Sigmoid colon (tissue), 7 donors: ENCODE data around the gene TCF7L1. TPM values are rescaled to one million over a fixed set of nuclear protein-coding genes. Genes with fewer than 3 reads are reported as not detected.

ENCODE experiments used
- DNase-seq: peaks from one replicate; pipeline ENCODE4 v3.0.0-alpha.2; 2019
- H3K27ac ChIP-seq, 4 donors: fragments of 200-600 bp; sonication (generic); one replicate each; pipeline ENCODE4 v1.5.1; 2016 to 2019; ENCODE audit warnings: mild to moderate bottlenecking in 1 of 4
- H3K27me3 ChIP-seq, 3 donors: fragments of 200-600 bp; sonication (generic); one replicate each; pipeline ENCODE4 v1.5.1; 2019; ENCODE audit warnings: mild to moderate bottlenecking in 1 of 3
- H3K36me3 ChIP-seq, 4 donors: fragments of 200-600 bp; sonication (generic); one replicate each; pipeline ENCODE4 v1.5.1; 2016 to 2019
- H3K4me1 ChIP-seq, 4 donors: fragments of 200-600 bp; sonication (generic); one replicate each; pipeline ENCODE4 v1.5.1; 2017 to 2019
- H3K4me3 ChIP-seq, 4 donors: fragments of 200-600 bp; sonication (generic); one replicate each; pipeline ENCODE4 v1.5.1; 2017 to 2019; ENCODE audit warnings: mild to moderate bottlenecking in 2 of 4, moderate library complexity in 1 of 4
- H3K9me3 ChIP-seq, 4 donors: fragments of 200-600 bp in 3 of 4; sonication (generic) in 3 of 4; one replicate each; pipeline versions ENCODE4 v1.5.1 to v1.6.1; 2013 to 2019
- EP300 ChIP-seq, 4 donors: sonication (generic); formaldehyde crosslinking; IDR thresholded peaks; one replicate each; pipeline ENCODE4 v1.6.1; 2017; ENCODE audit warnings: antibody characterized with exemption in 4 of 4
- POLR2A ChIP-seq, 2 donors: fragments of 450-650 bp; IDR thresholded peaks; one replicate each; pipeline ENCODE4 v1.6.1; 2016; ENCODE audit warnings: antibody characterized with exemption in 2 of 2, mild to moderate bottlenecking in 2 of 2, moderate library complexity in 2 of 2
- POLR2AphosphoS5 ChIP-seq, 4 donors: sonication (generic); formaldehyde crosslinking; IDR thresholded peaks; one replicate each; pipeline ENCODE4 v1.6.1; 2017; ENCODE audit warnings: antibody characterized with exemption in 4 of 4
- WGBS, 2 donors: extraction: QIAGEN DNeasy Blood & Tissue Kit; methylation state at CpG; one replicate each; pipeline ENCODE4 v1.1.7; 2013; 5-methylcytosine and 5-hydroxymethylcytosine counted together
- intact Hi-C: fragments of 100-400 bp; cut with DNase I; formaldehyde crosslinking; loops from one replicate; pipeline ENCODE4 v1.15.1; 2023
- polyA plus RNA-seq, 3 donors: library from polyadenylated mRNA; stranded (reverse); fragments of 200-250 nt; gene quantifications; one replicate each; pipeline ENCODE4 v1.2.3, GENCODE V29; 2013
- total RNA-seq, 4 donors: library from RNA; depleted of rRNA; stranded (reverse); fragments of >200 nt; gene quantifications; one replicate each; pipeline ENCODE4 v1.1.0, GENCODE V29; 2016
- TF ChIP-seq, protein P1 (sequence below), 4 experiments: fragments of 450-650 bp in 3 of 4; fragments of 200-600 bp in 1 of 4; IDR thresholded peaks; one replicate each; pipeline ENCODE4 v1.5.1; 2016 to 2019; ENCODE audit warnings: antibody characterized with exemption in 4 of 4, mild to moderate bottlenecking in 3 of 4, moderate library complexity in 2 of 4
- donor health status: healthy with polysubstance abuse.
- donor health status: Bipolar disorder and iron deficiency.
- donor health status: healthy.

The TCF7L1 gene
- total and polyA plus RNA-seq, 7 donors: 1.2 to 15.2 (median 4.0) TPM

DNA sequence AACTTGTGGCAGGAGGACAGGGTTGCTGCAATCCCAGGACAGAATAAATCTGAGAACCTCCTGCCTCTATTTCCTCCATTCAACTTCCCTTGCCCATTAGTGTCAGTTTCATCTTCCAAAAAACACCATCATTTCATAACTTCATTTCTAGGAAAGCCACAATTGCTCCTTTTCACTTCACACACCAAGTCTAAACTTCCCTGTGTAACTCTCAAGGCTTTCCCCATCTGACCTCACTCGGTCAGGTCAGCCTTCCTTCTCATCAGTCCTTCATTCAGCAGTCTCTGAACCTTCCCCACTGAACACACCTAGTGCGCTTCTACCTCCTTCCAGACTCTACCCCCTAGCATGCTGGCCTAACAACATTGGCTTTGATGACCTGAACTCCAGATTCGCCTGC is 35.8 kb downstream of the TCF7L1 start:
- Histone ChIP-seq H3K4me3 (no peak overlapping the region), H3K9me3 (no peaks in the 10 kb centered on the region), H3K27ac (no peak overlapping the region), H3K36me3 (no peaks in the 10 kb centered on the region), H3K4me1 (peaks cover 0 to 16% (median 10%) of the 10 kb centered on the region in 4 donors), H3K27me3 (no peaks in the 10 kb centered on the region)
- no peak for DNase-seq
- intact Hi-C loops: no loop called here
- TF ChIP-seq EP300 (IDR thresholded peaks at IDR 0.05): no peak
- TF ChIP-seq POLR2AphosphoS5 (IDR thresholded peaks at IDR 0.05): no peak
- 88 to 92% methylated on average over 3 of the region's 3 CpGs for WGBS, 2 donors

DNA sequence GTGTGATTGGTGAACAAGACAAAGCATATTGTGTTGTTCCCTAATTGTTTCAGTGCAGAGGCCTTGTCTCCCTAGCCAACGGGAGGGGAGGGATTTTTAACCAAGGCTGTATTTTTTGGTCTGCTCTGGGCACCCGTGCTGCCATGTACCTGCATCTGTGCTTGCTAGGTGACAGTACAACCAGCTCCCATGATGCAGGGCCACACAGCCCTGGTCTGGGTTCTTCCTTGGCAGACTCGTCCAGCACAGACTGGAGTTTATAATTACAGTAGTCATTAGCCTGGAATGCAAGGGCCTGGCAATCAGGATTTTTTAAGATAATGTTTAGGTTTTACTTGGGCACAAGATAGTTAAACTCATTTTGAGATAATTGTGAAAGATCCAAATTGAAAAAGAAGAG is 36.4 kb downstream of the TCF7L1 start:
- no peak for DNase-seq
- Histone ChIP-seq H3K4me3 (no peak overlapping the region), H3K27me3 (no peaks in the 10 kb centered on the region), H3K4me1 (peaks cover 0 to 9% (median 4%) of the 10 kb centered on the region in 4 donors), H3K36me3 (no peaks in the 10 kb centered on the region), H3K27ac (no peak overlapping the region), H3K9me3 (no peaks in the 10 kb centered on the region)
- 82 to 84% methylated on average over 3 of the region's 3 CpGs for WGBS, 2 donors
- intact Hi-C loops: no loop called here
- no peak for TF ChIP-seq EP300 (IDR thresholded peaks at IDR 0.05)
- TF ChIP-seq POLR2A (IDR thresholded peaks at IDR 0.05): no peak
- TF ChIP-seq POLR2AphosphoS5 (IDR thresholded peaks at IDR 0.05): no peak
- TF ChIP-seq, protein P1, sequence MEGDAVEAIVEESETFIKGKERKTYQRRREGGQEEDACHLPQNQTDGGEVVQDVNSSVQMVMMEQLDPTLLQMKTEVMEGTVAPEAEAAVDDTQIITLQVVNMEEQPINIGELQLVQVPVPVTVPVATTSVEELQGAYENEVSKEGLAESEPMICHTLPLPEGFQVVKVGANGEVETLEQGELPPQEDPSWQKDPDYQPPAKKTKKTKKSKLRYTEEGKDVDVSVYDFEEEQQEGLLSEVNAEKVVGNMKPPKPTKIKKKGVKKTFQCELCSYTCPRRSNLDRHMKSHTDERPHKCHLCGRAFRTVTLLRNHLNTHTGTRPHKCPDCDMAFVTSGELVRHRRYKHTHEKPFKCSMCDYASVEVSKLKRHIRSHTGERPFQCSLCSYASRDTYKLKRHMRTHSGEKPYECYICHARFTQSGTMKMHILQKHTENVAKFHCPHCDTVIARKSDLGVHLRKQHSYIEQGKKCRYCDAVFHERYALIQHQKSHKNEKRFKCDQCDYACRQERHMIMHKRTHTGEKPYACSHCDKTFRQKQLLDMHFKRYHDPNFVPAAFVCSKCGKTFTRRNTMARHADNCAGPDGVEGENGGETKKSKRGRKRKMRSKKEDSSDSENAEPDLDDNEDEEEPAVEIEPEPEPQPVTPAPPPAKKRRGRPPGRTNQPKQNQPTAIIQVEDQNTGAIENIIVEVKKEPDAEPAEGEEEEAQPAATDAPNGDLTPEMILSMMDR (IDR thresholded peaks at IDR 0.05): no peak

DNA sequence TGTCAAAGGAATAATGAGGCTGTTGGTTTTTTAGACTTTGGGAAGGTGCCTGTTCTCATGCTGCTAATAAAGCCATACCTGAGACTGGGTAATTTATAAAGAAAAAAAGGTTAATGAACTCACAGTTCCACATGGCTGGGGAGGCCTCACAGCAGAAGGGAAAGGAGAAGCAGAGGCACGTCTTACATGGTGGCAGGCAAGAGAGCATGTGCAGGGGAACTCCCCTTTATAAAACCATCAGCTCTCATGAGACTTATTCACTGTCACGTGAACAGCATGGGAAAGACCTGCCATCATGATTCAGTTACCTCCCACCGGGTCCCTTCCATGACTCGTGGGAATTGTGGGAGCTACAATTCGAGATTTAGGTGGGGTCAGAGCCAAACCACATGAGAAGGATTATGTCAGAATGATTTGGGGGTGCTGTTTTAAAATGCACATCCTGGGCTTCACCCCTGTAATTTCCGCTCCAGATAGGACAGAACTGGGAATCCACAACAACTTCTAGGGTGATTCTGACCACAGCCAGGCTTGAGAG is 37.8 kb downstream of the TCF7L1 start:
- 79 to 83% methylated on average over 6 of the region's 6 CpGs for WGBS, 2 donors
- no peaks in the 10 kb centered on the region for H3K27me3 ChIP-seq
- TF ChIP-seq EP300 (IDR thresholded peaks at IDR 0.05) (no peak), POLR2A (IDR thresholded peaks at IDR 0.05) (no peak), POLR2AphosphoS5 (IDR thresholded peaks at IDR 0.05) (no peak)
- TF ChIP-seq, protein P1 (IDR thresholded peaks at IDR 0.05): no peak
- H3K36me3 ChIP-seq: no peaks in the 10 kb centered on the region
- H3K9me3 ChIP-seq: no peaks in the 10 kb centered on the region
- peaks cover 0 to 12% (median 0%) of the 10 kb centered on the region in 4 donors for H3K4me1 ChIP-seq
- no peak overlapping the region for H3K4me3 ChIP-seq
- intact Hi-C loops: no loop called here
- no peak for DNase-seq
- H3K27ac ChIP-seq: no peak overlapping the region

DNA sequence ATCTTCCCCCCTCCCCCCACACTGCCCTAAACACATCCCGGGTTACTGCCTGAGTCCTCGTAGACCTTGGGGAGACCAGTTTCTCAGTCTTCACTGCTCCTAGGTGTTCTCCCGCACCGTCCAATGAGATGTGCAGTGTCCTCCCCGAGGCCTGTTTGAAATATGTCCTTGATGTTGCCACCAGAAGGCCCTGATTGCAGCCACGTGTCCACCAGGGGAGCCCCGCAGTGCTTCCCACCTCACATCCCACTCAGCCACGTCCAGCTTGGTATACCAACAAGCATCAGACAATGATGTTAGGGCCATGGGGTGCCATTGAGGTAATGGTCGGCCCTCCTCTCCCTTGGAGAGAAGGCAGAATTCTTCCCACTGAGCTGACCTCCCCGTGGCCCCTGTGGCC is 38.7 kb downstream of the TCF7L1 start:
- Histone ChIP-seq H3K36me3 (no peaks in the 10 kb centered on the region), H3K9me3 (no peaks in the 10 kb centered on the region), H3K27me3 (no peaks in the 10 kb centered on the region), H3K27ac (no peak overlapping the region), H3K4me1 (peaks cover 0 to 14% (median 0%) of the 10 kb centered on the region in 4 donors), H3K4me3 (no peak overlapping the region)
- DNase-seq: no peak
- WGBS, 2 donors: 76 to 94% methylated on average over 10 of the region's 10 CpGs
- intact Hi-C loops: no loop called here
- no peak for TF ChIP-seq POLR2AphosphoS5 (IDR thresholded peaks at IDR 0.05)
- TF ChIP-seq, protein P1 (IDR thresholded peaks at IDR 0.05): no peak
- no peak for TF ChIP-seq EP300 (IDR thresholded peaks at IDR 0.05)
- no peak for TF ChIP-seq POLR2A (IDR thresholded peaks at IDR 0.05)

DNA sequence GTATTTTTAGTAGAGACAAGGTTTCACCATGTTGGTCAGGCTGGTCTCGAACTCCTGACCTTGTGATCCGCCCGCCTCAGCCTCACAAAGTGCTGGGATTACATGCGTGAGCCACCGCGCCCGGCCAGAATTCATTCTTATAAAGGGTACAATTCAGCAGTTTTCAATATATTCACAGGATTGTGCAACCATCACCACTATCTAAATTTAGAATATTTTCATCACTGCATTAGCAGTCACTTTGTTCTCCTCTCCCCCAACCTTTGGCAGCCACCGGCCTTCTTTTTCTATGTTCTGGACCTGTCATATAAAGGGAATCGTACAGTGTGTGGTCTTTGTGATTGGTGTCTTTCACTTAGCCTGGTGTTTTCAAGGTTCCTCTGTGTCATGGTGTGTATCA is 40.7 kb downstream of the TCF7L1 start:
- intact Hi-C loops: no loop called here
- TF ChIP-seq EP300 (IDR thresholded peaks at IDR 0.05) (no peak), POLR2A (IDR thresholded peaks at IDR 0.05) (no peak), POLR2AphosphoS5 (IDR thresholded peaks at IDR 0.05) (no peak)
- TF ChIP-seq, protein P1 (IDR thresholded peaks at IDR 0.05): no peak
- WGBS, 2 donors: 90 to 94% methylated on average over 9 of the region's 9 CpGs

More for the DNA sequence above, 40.7 kb downstream of the TCF7L1 start:
- DNase-seq: no peak
- no peak overlapping the region for H3K27ac ChIP-seq
- H3K9me3 ChIP-seq: no peaks in the 10 kb centered on the region
- H3K27me3 ChIP-seq: no peaks in the 10 kb centered on the region
- H3K4me3 ChIP-seq: no peak overlapping the region
- H3K4me1 ChIP-seq: peaks cover 0 to 14% (median under 1%) of the 10 kb centered on the region in 4 donors
- no peaks in the 10 kb centered on the region for H3K36me3 ChIP-seq
